C4-2B (cell line): ENCODE data around the gene PKD1L1.

Experiments used
- H3K27ac ChIP-seq: fragments of 450-650 bp; 2 replicates; pipeline ENCODE4 v1.5.1; 2017
- ZFX ChIP-seq: fragments of 450-650 bp; IDR thresholded peaks from 2 replicates; pipeline ENCODE4 v1.6.1; 2017
- TF ChIP-seq, protein P1 (sequence below): fragments of 450-650 bp; conservative IDR thresholded peaks from 2 replicates; pipeline ENCODE4 v1.5.1; 2017; ENCODE audit warnings: mild to moderate bottlenecking

PKD1L1 gene

GRCh38 chr7:47818796-47819606, 129.3 kb downstream of the PKD1L1 start:
- H3K27ac ChIP-seq: no peak overlapping the region
- TF ChIP-seq ZFX: no peak
- TF ChIP-seq, protein P1, sequence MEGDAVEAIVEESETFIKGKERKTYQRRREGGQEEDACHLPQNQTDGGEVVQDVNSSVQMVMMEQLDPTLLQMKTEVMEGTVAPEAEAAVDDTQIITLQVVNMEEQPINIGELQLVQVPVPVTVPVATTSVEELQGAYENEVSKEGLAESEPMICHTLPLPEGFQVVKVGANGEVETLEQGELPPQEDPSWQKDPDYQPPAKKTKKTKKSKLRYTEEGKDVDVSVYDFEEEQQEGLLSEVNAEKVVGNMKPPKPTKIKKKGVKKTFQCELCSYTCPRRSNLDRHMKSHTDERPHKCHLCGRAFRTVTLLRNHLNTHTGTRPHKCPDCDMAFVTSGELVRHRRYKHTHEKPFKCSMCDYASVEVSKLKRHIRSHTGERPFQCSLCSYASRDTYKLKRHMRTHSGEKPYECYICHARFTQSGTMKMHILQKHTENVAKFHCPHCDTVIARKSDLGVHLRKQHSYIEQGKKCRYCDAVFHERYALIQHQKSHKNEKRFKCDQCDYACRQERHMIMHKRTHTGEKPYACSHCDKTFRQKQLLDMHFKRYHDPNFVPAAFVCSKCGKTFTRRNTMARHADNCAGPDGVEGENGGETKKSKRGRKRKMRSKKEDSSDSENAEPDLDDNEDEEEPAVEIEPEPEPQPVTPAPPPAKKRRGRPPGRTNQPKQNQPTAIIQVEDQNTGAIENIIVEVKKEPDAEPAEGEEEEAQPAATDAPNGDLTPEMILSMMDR: peak; percentile 93

- no peak for TF ChIP-seq ZFX
- TF ChIP-seq, protein P1: no peak
- no peak overlapping the region for H3K27ac ChIP-seq
These were observed 130.3 kb downstream of the PKD1L1 start for GRCh38 chr7:47817917-47818316.

DNA sequence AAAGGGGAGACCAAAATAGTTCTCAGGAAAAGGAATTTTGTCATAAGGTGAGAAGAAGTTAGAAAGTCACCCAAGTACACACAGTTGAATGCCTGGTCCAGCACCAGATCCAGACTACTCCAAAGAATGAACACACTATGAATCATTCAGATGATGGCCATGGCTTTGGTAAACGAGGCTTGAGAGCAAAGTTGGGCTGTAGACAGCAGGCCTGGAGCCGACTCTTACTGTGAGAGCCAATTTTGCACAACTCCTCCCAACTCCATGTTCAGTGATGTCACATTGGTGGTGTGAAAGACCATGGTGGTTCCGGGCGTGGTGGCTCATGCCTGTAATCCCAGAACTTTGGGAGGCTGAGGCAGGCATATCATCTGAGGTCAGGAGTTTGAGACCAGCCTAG, 131.6 kb downstream of the PKD1L1 start:
- TF ChIP-seq, protein P1: no peak
- TF ChIP-seq ZFX: no peak
- no peak overlapping the region for H3K27ac ChIP-seq

DNA sequence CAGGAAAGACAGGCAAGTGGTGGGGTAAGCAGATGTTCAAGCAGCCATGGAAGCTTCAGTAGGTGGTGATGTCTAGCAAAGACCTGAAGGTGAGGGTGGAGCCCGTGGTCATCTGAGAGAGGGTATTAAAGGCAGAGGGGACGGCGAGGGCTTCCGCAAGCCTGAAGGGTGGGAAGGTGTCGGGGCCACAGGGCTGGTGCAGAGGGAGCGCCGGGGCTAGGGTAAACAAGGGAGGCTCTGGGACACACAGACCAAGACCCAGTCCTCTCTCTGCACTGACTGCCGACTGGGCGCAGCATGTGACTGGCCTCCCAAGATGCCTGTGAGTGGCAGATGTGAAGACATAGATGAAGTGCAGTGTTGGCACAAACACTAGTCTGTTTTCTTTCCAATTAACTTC, 132.4 kb downstream of the PKD1L1 start:
- TF ChIP-seq ZFX: no peak
- TF ChIP-seq, protein P1: no peak
- H3K27ac ChIP-seq: no peak overlapping the region

DNA sequence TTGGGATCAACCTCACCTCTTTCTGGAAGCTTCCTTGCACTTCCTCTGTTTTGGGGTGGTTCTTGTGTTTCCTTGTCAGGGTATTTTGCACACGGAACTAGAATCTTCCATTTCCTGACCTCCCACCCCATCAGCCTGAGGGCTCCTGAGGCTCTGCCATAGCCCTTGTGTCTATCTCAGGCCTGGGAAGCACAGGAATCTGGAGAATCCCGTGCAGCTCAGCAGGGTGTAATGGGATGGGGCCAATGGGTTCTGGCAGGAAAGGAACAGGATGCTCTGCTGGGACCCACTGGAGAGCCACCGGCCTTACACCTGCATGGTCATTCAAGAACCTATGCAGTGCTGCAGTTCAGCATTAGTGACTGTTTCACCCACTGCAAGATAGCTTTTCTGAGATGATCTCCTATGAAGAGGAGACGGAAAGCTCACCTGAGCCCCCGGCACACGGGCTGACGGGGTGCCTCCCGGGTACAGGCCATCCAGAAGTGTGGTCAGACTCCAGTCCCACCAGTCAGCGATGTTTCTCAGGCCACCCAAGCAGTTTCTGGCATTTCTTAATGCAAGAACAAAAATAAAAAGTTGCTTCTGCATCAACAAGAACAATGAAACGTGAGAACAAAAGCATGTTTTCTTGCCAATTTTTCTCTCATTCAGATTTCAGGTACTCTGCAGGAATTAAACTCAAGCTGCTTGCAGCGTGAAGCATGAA, 133.2 kb downstream of the PKD1L1 start:
- no peak for TF ChIP-seq ZFX
- TF ChIP-seq, protein P1: no peak
- H3K27ac ChIP-seq: no peak overlapping the region

GRCh38 chr7:47813620-47814260, 134.5 kb downstream of the PKD1L1 start:
- TF ChIP-seq, protein P1: no peak
- no peak for TF ChIP-seq ZFX
- no peak overlapping the region for H3K27ac ChIP-seq
